Measurements from ENCODE around the gene ADAM11. TPM values are rescaled to one million over a fixed set of nuclear protein-coding genes. Genes with fewer than 3 reads are reported as not detected.

Gene ADAM11
- total RNA-seq, 4 donors from 2014 or later, result under 0.01 to 0.98 (median 0.64) TPM

GRCh38 chr17:44734272-44734671, 24.5 kb upstream of the ADAM11 start:
- peaks cover 5 to 54% (median 16%) of the 10 kb centered on the region in 4 donors for H3K36me3 ChIP-seq
- 82% methylated on average over 2 of the region's 2 CpGs for WGBS

GRCh38 chr17:44736551-44737240, 22.1 kb upstream of the ADAM11 start:
- no peak for DNase-seq (ENCODE audit: extremely low spot score)
- no peaks in the 10 kb centered on the region for H3K27me3 ChIP-seq
- TF ChIP-seq POLR2AphosphoS5 (IDR thresholded peaks at IDR 0.05) (no peak), EP300 (IDR thresholded peaks at IDR 0.05) (no peak), POLR2A (IDR thresholded peaks at IDR 0.05; ENCODE audit: low read depth) (no peak), CTCF (IDR thresholded peaks at IDR 0.05) (no peak)
- H3K9me3 ChIP-seq, result no peaks in the 10 kb centered on the region
- H3K36me3 ChIP-seq, result peaks cover 0 to 46% (median 9%) of the 10 kb centered on the region in 4 donors
- intact Hi-C loops (cut with DNase I), result no loop called here
- H3K4me3 ChIP-seq, result no peak overlapping the region
- 81% methylated on average over 12 of the region's 12 CpGs for WGBS
- no peak overlapping the region for H3K27ac ChIP-seq (replicated peaks in 1 of 4)
- H3K4me1 ChIP-seq, result no peaks in the 10 kb centered on the region

More at GRCh38 chr17:44734272-44734671, 24.5 kb upstream of the ADAM11 start:
- Histone ChIP-seq H3K27ac (replicated peaks in 1 of 4) (no peak overlapping the region), H3K4me1 (no peaks in the 10 kb centered on the region), H3K27me3 (no peaks in the 10 kb centered on the region), H3K9me3 (no peaks in the 10 kb centered on the region), H3K4me3 (no peak overlapping the region)
- DNase-seq (ENCODE audit: extremely low spot score), result no peak
- intact Hi-C loops (cut with DNase I), result no loop called here
- TF ChIP-seq CTCF (IDR thresholded peaks at IDR 0.05) (no peak), POLR2AphosphoS5 (IDR thresholded peaks at IDR 0.05) (no peak), POLR2A (IDR thresholded peaks at IDR 0.05; ENCODE audit: low read depth) (no peak), EP300 (IDR thresholded peaks at IDR 0.05) (no peak)

- H3K4me1 ChIP-seq, result no peaks in the 10 kb centered on the region
- no peaks in the 10 kb centered on the region for H3K27me3 ChIP-seq
- H3K9me3 ChIP-seq, result no peaks in the 10 kb centered on the region
- no peak for DNase-seq (ENCODE audit: extremely low spot score)
- intact Hi-C loops (cut with DNase I), result no loop called here
- H3K27ac ChIP-seq (replicated peaks in 1 of 4), result no peak overlapping the region
- TF ChIP-seq POLR2AphosphoS5 (IDR thresholded peaks at IDR 0.05) (no peak), POLR2A (IDR thresholded peaks at IDR 0.05; ENCODE audit: low read depth) (no peak), CTCF (IDR thresholded peaks at IDR 0.05) (no peak), EP300 (IDR thresholded peaks at IDR 0.05) (no peak)
- WGBS, result 100% methylated on average over 1 of the region's 3 CpGs
- peaks cover 0 to 42% (median 10%) of the 10 kb centered on the region in 4 donors for H3K36me3 ChIP-seq
- H3K4me3 ChIP-seq, result no peak overlapping the region
Observed at GRCh38 chr17:44738214-44738906, 20.4 kb upstream of the ADAM11 start.

GRCh38 chr17:44741316-44741715, 17.5 kb upstream of the ADAM11 start:
- no peak for TF ChIP-seq POLR2AphosphoS5 (IDR thresholded peaks at IDR 0.05)
- no peak for TF ChIP-seq CTCF (IDR thresholded peaks at IDR 0.05)
- TF ChIP-seq EP300 (IDR thresholded peaks at IDR 0.05), result no peak
- TF ChIP-seq POLR2A (IDR thresholded peaks at IDR 0.05; ENCODE audit: low read depth), result no peak
- intact Hi-C loops (cut with DNase I), result no loop called here
- no peaks in the 10 kb centered on the region for H3K27me3 ChIP-seq
- no peaks in the 10 kb centered on the region for H3K4me1 ChIP-seq
- no peaks in the 10 kb centered on the region for H3K9me3 ChIP-seq
- no peak for DNase-seq (ENCODE audit: extremely low spot score)
- 98% methylated on average over 8 of the region's 8 CpGs for WGBS
- peaks cover 0 to 39% (median 10%) of the 10 kb centered on the region in 4 donors for H3K36me3 ChIP-seq
- no peak overlapping the region for H3K4me3 ChIP-seq
- H3K27ac ChIP-seq (replicated peaks in 1 of 4), result no peak overlapping the region

Measured in esophagus muscularis mucosa (tissue), 4 donors.